A549 (cell line): ENCODE data around the gene VSTM2B. TPM values are rescaled to one million over a fixed set of nuclear protein-coding genes. Genes with fewer than 3 reads are reported as not detected.

Experiments used
- ATAC-seq, 2 experiments: fragments of 200-7000 bp in 1 of 2; fragments of >200 bp in 1 of 2; cut with Nextera tagmentation in 1 of 2; cut with Tn5 transposase in 1 of 2; 3 replicates each; pipeline versions ENCODE4 v1.8.0 to v1.9.1; 2018 to 2020; ENCODE audit warnings: mild to moderate bottlenecking in 1 of 2, moderate library complexity in 1 of 2
- CTCF ChIA-PET: fragments of 300-600 bp; sonication (Branson Sonifier 250); formaldehyde crosslinking; extraction: SDS; loops from one replicate; lab custom pipeline; 2021; ENCODE audit warnings: antibody characterized with exemption, inconsistent platforms; lab: Yijun Ruan, JAX
- POLR2A ChIA-PET: fragments of 350-600 bp; formaldehyde crosslinking; extraction: SDS; loops from one replicate; lab custom pipeline; 2021; ENCODE audit warnings: antibody characterized with exemption, inconsistent platforms; lab: Yijun Ruan, JAX
- DNase-seq, 2 experiments: peaks; one replicate each; pipeline versions ENCODE4 v3.0.0 to v3.0.0-alpha.2; 2011 to 2016; ENCODE audit warnings: low read depth in 1 of 2, low spot score in 1 of 2
- FAIRE-seq: peaks from 2 replicates; lab custom pipeline; 2011; peaks lifted over from hg19 to GRCh38; lab: Jason Lieb, UNC
- H3K27ac ChIP-seq, 2 experiments: fragments of >200 bp; sonication (Bioruptor Twin); formaldehyde crosslinking; 3 replicates each; pipeline ENCODE4 v1.5.1; 2016 to 2017
- H3K4me1 ChIP-seq: fragments of >200 bp; sonication (Bioruptor Twin); formaldehyde crosslinking; 3 replicates; pipeline ENCODE4 v1.6.1; 2016
- H3K4me2 ChIP-seq: fragments of >200 bp; sonication (Bioruptor Twin); formaldehyde crosslinking; 3 replicates; pipeline ENCODE4 v1.6.1; 2016
- H3K4me3 ChIP-seq: fragments of >200 bp; sonication (Bioruptor Twin); formaldehyde crosslinking; 3 replicates; pipeline ENCODE4 v1.5.1; 2016
- H3K9me3 ChIP-seq: fragments of >200 bp; sonication (Bioruptor Twin); formaldehyde crosslinking; 3 replicates; pipeline ENCODE4 v1.6.1; 2016
- BCL3 ChIP-seq: fragments of >200 bp; sonication (Bioruptor Twin); formaldehyde crosslinking; IDR thresholded peaks from 3 replicates; pipeline ENCODE4 v1.6.1; 2016
- CBX2 ChIP-seq: fragments of 200-600 bp; sonication (generic); IDR thresholded peaks from 2 replicates; pipeline ENCODE4 v1.6.1; 2016; ENCODE audit warnings: low read depth, mild to moderate bottlenecking, borderline replicate concordance
- CHD2 ChIP-seq: fragments of 150-350 bp; IDR thresholded peaks from 2 replicates; pipeline ENCODE4 v1.6.1; 2014; ENCODE audit warnings: low read length; ENCODE audit not compliant: partially characterized antibody
- CHD4 ChIP-seq: fragments of 200-600 bp; sonication (generic); IDR thresholded peaks from 2 replicates; pipeline ENCODE4 v1.6.1; 2016; ENCODE audit warnings: antibody characterized with exemption, mild to moderate bottlenecking, borderline replicate concordance
- EP300 ChIP-seq, 2 experiments: fragments of >200 bp; sonication (Bioruptor Twin); formaldehyde crosslinking; IDR thresholded peaks; 2 replicates in 1 of 2; 3 replicates in 1 of 2; pipeline ENCODE4 v1.6.1; 2016 to 2017
- ESRRA ChIP-seq: fragments of 150-350 bp; IDR thresholded peaks from 2 replicates; pipeline ENCODE4 v1.6.1; 2014; ENCODE audit warnings: mild to moderate bottlenecking, low read length, borderline replicate concordance
- FOXS1 ChIP-seq: fragments of 250-450 bp; sonication (Bioruptor Pico); IDR thresholded peaks from 2 replicates; pipeline ENCODE4 v1.5.0; 2020; ENCODE audit warnings: mild to moderate bottlenecking, moderate library complexity
- GATA3 ChIP-seq: IDR thresholded peaks from 2 replicates; pipeline ENCODE4 v1.6.1; 2012; ENCODE audit warnings: borderline replicate concordance
- HES2 ChIP-seq: fragments of >200 bp; sonication (Bioruptor Twin); formaldehyde crosslinking; IDR thresholded peaks from 2 replicates; pipeline ENCODE4 v1.6.1; 2016
- JUN ChIP-seq, 2 experiments: fragments of >200 bp; sonication (Bioruptor Twin); formaldehyde crosslinking; IDR thresholded peaks; 2 replicates in 1 of 2; 3 replicates in 1 of 2; pipeline ENCODE4 v1.6.1; 2016 to 2017
- MAX ChIP-seq: IDR thresholded peaks from 2 replicates; pipeline ENCODE4 v1.6.1; 2012
- MYC ChIP-seq: IDR thresholded peaks from 2 replicates; pipeline ENCODE4 v1.6.1; 2012; ENCODE audit warnings: mild to moderate bottlenecking, inconsistent platforms, low read length, improper control_type of control experiment, borderline replicate concordance
- REST ChIP-seq: fragments of 200-600 bp; sonication (generic); IDR thresholded peaks from 2 replicates; pipeline ENCODE4 v1.6.1; 2016; ENCODE audit warnings: antibody characterized with exemption, mild to moderate bottlenecking, moderate library complexity
- RNF2 ChIP-seq: fragments of 200-600 bp; sonication (generic); IDR thresholded peaks from 2 replicates; pipeline ENCODE4 v1.6.1; 2016; ENCODE audit warnings: low read depth, mild to moderate bottlenecking, antibody characterized with exemption, moderate library complexity, borderline replicate concordance
- SREBF2 ChIP-seq: fragments of 450-650 bp; IDR thresholded peaks from 2 replicates; pipeline ENCODE4 v1.6.1; 2014; ENCODE audit warnings: mild to moderate bottlenecking, moderate library complexity
- ZFP36 ChIP-seq: fragments of 450-650 bp; IDR thresholded peaks from 2 replicates; pipeline ENCODE4 v1.6.1; 2014; ENCODE audit warnings: borderline replicate concordance; ENCODE audit not compliant: partially characterized antibody
- WGBS: methylation state at CpG from one replicate; pipeline ENCODE4 v1.1.6; 2017; ENCODE audit errors: missing lambda C conversion rate; 5-methylcytosine and 5-hydroxymethylcytosine counted together
- polyA plus RNA-seq, 4 experiments: library from polyadenylated mRNA; depleted of rRNA in 3 of 4; stranded (reverse); fragments of >200 nt; fragmentation: RNase III in 1 of 4; extraction: RNeasy Plus Mini Kit Qiagen cat#74134 plus additional on column Dnase treatment in 1 of 4; gene quantifications; 2 replicates in 3 of 4; 3 replicates in 1 of 4; pipeline ENCODE4 v1.2.3, GENCODE V29; 2011 to 2017

VSTM2B gene
- polyA plus RNA-seq, 2 of the 4 experiments (the other 2 are of a cell fraction) = not detected

- no peak for FAIRE-seq
- Histone ChIP-seq H3K4me2 (no peak overlapping the region), H3K4me1 (no peaks in the 10 kb centered on the region), H3K9me3 (no peaks in the 10 kb centered on the region), H3K27ac (no peak overlapping the region), H3K4me3 (no peak overlapping the region)
- no peak for ATAC-seq
- CTCF ChIA-PET = interaction anchor here (1.3 kb wide), 1 partner anchor 8 kb away, joined by 4 read pairs; no protein-coding TSS in a partner anchor
- DNase-seq = no peak
- TF ChIP-seq CHD4 = no peak
- TF ChIP-seq ZFP36 = peak; percentile 66
- WGBS = 32% methylated on average over 7 of the region's 7 CpGs
- POLR2A ChIA-PET = no interaction called here
Observed at GRCh38 chr19:29547361-29547960, 21.7 kb downstream of the VSTM2B start.

GRCh38 chr19:29547981-29548380 lies 22.2 kb downstream of the VSTM2B start:
- no peak for FAIRE-seq
- no peak; a peak in 2 of 6 replicates for ATAC-seq
- no peak overlapping the region for H3K27ac ChIP-seq
- H3K4me2 ChIP-seq = no peak overlapping the region
- CTCF ChIA-PET = interaction anchor here (1.3 kb wide), 1 partner anchor 9 kb away, joined by 4 read pairs; no protein-coding TSS in a partner anchor
- DNase-seq = no peak
- 23% methylated on average over 8 of the region's 8 CpGs for WGBS
- TF ChIP-seq BCL3 (no peak), CHD2 (no peak), JUN (IDR thresholded peaks at IDR 0.05) (no peak), GATA3 (no peak), RNF2 (no peak), CBX2 (no peak), MAX (no peak), REST (no peak), EP300 (IDR thresholded peaks at IDR 0.05) (no peak), HES2 (no peak), FOXS1 (CRISPR knock-in tag) (no peak), ESRRA (no peak), MYC (no peak)
- POLR2A ChIA-PET = no interaction called here
- H3K4me1 ChIP-seq = no peaks in the 10 kb centered on the region
- no peaks in the 10 kb centered on the region for H3K9me3 ChIP-seq
- no peak overlapping the region for H3K4me3 ChIP-seq

- POLR2A ChIA-PET = no interaction called here
- CTCF ChIA-PET = interaction anchor here (1.3 kb wide), 1 partner anchor 10 kb away, joined by 4 read pairs; no protein-coding TSS in a partner anchor
- FAIRE-seq (no peak), ATAC-seq (peak; percentile 19 to 25; a peak in 3 of 6 replicates), DNase-seq (no peak)
- WGBS = 36% methylated on average over 9 of the region's 9 CpGs
- H3K4me2 ChIP-seq = no peak overlapping the region
- no peak overlapping the region for H3K4me3 ChIP-seq
- no peak overlapping the region for H3K27ac ChIP-seq
- H3K9me3 ChIP-seq = peaks cover 2% of the 10 kb centered on the region; the same call in 1 of the 3 replicates
- no peaks in the 10 kb centered on the region for H3K4me1 ChIP-seq
- no peak for TF ChIP-seq SREBF2
- no peak for TF ChIP-seq CBX2
Observed at GRCh38 chr19:29548483-29549085, 22.8 kb downstream of the VSTM2B start.
